ENCODE results near the gene PRSS16.
"Not testable (repeated sequence)": the region's sequence is repeated elsewhere in the genome, so short reads cannot be mapped to it uniquely, and the experiment has no call there.

The PRSS16 gene

GRCh38 chr6:27242589-27243265 lies 4.8 kb upstream of the PRSS16 start:
- no peak for FAIRE-seq

GRCh38 chr6:27248783-27249182 lies 1.3 kb downstream of the PRSS16 start:
- FAIRE-seq: no peak
- no peak for DNase-seq (ENCODE audit: low spot score)

More at GRCh38 chr6:27242589-27243265, 4.8 kb upstream of the PRSS16 start:
- no peak for DNase-seq (ENCODE audit: low spot score)

- DNase-seq (ENCODE audit: low spot score) (no peak), FAIRE-seq (no peak)
Measured at GRCh38 chr6:27250277-27251111, 3.0 kb downstream of the PRSS16 start.

GRCh38 chr6:27251112-27251605 lies 3.7 kb downstream of the PRSS16 start:
- FAIRE-seq: peak; percentile 68

GRCh38 chr6:27251606-27252251 lies 4.2 kb downstream of the PRSS16 start:
- DNase-seq (ENCODE audit: low spot score) (peak; percentile 94), FAIRE-seq (no peak)

More at GRCh38 chr6:27251112-27251605, 3.7 kb downstream of the PRSS16 start:
- DNase-seq (ENCODE audit: low spot score): peak; percentile 93

GRCh38 chr6:27254566-27254965 lies 7.1 kb downstream of the PRSS16 start:
- FAIRE-seq (no peak), DNase-seq (ENCODE audit: low spot score) (no peak)

- FAIRE-seq (no peak), DNase-seq (ENCODE audit: low spot score) (no peak)
Measured at GRCh38 chr6:27255866-27256265, 8.4 kb downstream of the PRSS16 start.

GRCh38 chr6:27260369-27260768 lies 12.9 kb downstream of the PRSS16 start:
- DNase-seq (ENCODE audit: low spot score) (no peak), FAIRE-seq (no peak)

GRCh38 chr6:27260836-27261375 lies 13.4 kb downstream of the PRSS16 start:
- no peak for FAIRE-seq
- DNase-seq (ENCODE audit: low spot score): no peak

GRCh38 chr6:27263886-27264285 lies 16.4 kb downstream of the PRSS16 start:
- DNase-seq (ENCODE audit: low spot score) (no peak), FAIRE-seq (no peak)

GRCh38 chr6:27267003-27267402 lies 19.5 kb downstream of the PRSS16 start:
- FAIRE-seq; DNase-seq (ENCODE audit: low spot score): not testable (repeated sequence)

- DNase-seq (ENCODE audit: low spot score): no peak
- no peak for FAIRE-seq
Measured at GRCh38 chr6:27267857-27268434, 20.4 kb downstream of the PRSS16 start.

GRCh38 chr6:27268803-27269202 lies 21.3 kb downstream of the PRSS16 start:
- no peak for DNase-seq (ENCODE audit: low spot score)
- FAIRE-seq: no peak

- DNase-seq (ENCODE audit: low spot score): no peak
- no peak for FAIRE-seq
Measured at GRCh38 chr6:27273783-27274182, 26.3 kb downstream of the PRSS16 start.

GRCh38 chr6:27275025-27275956 lies 27.8 kb downstream of the PRSS16 start:
- DNase-seq (ENCODE audit: low spot score) (peak; percentile 61), FAIRE-seq (no peak)

GRCh38 chr6:27279513-27280063 lies 32.1 kb downstream of the PRSS16 start:
- DNase-seq (ENCODE audit: low spot score): peak; percentile 39
- no peak for FAIRE-seq

- FAIRE-seq: no peak
- peak; percentile 44 for DNase-seq (ENCODE audit: low spot score)
Measured at GRCh38 chr6:27280064-27280539, 32.6 kb downstream of the PRSS16 start.

GRCh38 chr6:27280540-27281000 lies 33.1 kb downstream of the PRSS16 start:
- DNase-seq (ENCODE audit: low spot score) (peak; percentile 43), FAIRE-seq (no peak)

GRCh38 chr6:27281105-27281539 lies 33.6 kb downstream of the PRSS16 start:
- no peak for FAIRE-seq
- DNase-seq (ENCODE audit: low spot score): no peak
